Ishikawa (cell line): ENCODE measurements around the gene ARMH3.

Experiments used
- TAF1 ChIP-seq: IDR thresholded peaks from 2 replicates; pipeline ENCODE4 v1.6.1; 2012; ENCODE audit warnings: low read depth, mild to moderate bottlenecking
- YY1 ChIP-seq: IDR thresholded peaks from 2 replicates; pipeline ENCODE4 v1.6.1; 2012; ENCODE audit warnings: low read depth

DNA sequence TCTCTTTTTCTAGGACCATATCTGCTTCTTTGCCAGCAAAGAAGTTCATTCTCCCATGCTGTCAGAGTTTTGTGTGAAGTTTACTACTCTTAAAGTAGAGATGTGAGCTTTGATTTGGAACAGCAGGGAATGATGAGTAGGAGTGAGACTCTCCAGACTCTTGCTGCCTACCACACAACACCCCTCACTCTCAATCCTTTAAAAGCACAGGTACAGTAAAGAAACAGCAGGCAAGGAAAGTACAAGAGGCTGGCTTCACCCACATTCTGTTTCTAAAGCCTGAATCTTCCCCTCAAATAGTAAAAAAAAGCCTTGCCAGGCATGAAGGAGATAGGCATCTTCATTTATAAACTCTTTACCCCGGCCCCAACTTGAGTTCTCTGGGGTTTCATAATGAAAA lies 97.3 kb downstream of the ARMH3 start:
- TF ChIP-seq TAF1 (no peak), YY1 (no peak)
